LNCaP clone FGC (cell line): ENCODE data around the gene RBM12.
A peak's percentile ranks its signal among the peaks of the same experiment; 100 is the strongest.

Experiments
- DNase-seq: peaks from one replicate; pipeline ENCODE4 v3.0.0-alpha.2; 2011; ENCODE audit warnings: low read depth
- H3K4me3 ChIP-seq: 2 replicates; pipeline ENCODE4 v1.5.1; 2011; ENCODE audit warnings: mild to moderate bottlenecking, low read depth, low read length, control low read depth
- TF ChIP-seq, protein P1 (sequence below): IDR thresholded peaks from 2 replicates; pipeline ENCODE4 v1.5.1; 2012; ENCODE audit warnings: mild to moderate bottlenecking; ENCODE audit not compliant: control insufficient read depth, insufficient read depth; ENCODE audit errors: extremely low read depth

Gene RBM12

GRCh38 chr20:35702051-35702823 lies 37.5 kb upstream of the RBM12 start:
- DNase-seq, result no peak
- no peak overlapping the region for H3K4me3 ChIP-seq
- TF ChIP-seq, protein P1, sequence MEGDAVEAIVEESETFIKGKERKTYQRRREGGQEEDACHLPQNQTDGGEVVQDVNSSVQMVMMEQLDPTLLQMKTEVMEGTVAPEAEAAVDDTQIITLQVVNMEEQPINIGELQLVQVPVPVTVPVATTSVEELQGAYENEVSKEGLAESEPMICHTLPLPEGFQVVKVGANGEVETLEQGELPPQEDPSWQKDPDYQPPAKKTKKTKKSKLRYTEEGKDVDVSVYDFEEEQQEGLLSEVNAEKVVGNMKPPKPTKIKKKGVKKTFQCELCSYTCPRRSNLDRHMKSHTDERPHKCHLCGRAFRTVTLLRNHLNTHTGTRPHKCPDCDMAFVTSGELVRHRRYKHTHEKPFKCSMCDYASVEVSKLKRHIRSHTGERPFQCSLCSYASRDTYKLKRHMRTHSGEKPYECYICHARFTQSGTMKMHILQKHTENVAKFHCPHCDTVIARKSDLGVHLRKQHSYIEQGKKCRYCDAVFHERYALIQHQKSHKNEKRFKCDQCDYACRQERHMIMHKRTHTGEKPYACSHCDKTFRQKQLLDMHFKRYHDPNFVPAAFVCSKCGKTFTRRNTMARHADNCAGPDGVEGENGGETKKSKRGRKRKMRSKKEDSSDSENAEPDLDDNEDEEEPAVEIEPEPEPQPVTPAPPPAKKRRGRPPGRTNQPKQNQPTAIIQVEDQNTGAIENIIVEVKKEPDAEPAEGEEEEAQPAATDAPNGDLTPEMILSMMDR, result no peak

GRCh38 chr20:35700625-35701148 lies 36.0 kb upstream of the RBM12 start:
- DNase-seq, result no peak
- TF ChIP-seq, protein P1, result no peak
- peak overlapping the region; percentile 96 for H3K4me3 ChIP-seq

DNA sequence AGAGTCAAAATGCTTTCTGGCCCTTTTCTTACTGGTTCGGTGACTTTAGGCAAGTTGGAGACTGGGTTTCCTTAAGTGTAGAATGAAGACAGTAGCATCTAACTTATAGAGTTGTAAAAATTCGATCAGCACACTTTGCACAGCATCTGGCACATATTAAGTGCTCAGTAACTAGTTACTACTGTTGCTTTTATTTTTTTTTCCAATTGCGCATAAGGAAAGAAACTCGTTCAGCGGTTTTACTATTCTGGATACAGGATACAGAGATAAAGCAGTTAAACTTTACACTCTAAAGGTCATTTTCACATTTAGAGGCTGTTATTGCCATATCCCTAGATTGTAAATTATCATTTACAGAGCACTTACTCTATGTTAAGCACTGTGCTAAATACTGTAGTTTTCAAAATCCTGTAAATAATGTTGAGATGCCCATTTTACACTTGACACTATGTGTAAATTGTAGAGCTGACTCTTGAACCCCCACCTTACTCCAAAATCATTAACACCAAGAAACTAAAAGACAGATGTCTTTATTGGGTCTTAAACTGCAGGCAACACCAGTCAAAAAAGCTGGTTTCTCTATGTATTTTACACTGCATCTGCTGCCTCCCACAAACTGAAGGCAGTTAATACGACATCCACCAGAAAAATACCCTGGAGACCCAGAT lies 35.4 kb upstream of the RBM12 start:
- TF ChIP-seq, protein P1, result no peak
- H3K4me3 ChIP-seq, result peak overlapping the region; percentile 96
- no peak for DNase-seq

- peak within 1 kb of the TSS; percentile 96 for H3K4me3 ChIP-seq
- TF ChIP-seq, protein P1, result peak; percentile 35; the same call in 1 of the 2 replicates
- DNase-seq, result peak; percentile 36
These were observed 34.6 kb upstream of the RBM12 start, which contains the start of the genes NFS1 and ROMO1 for GRCh38 chr20:35699127-35699956. NFS1 (minus strand) TSS chr20:35699352; CDS start chr20:35699288, 64 bp downstream. ROMO1 (plus strand) TSS chr20:35699405; CDS start chr20:35699633, 228 bp downstream.

DNA sequence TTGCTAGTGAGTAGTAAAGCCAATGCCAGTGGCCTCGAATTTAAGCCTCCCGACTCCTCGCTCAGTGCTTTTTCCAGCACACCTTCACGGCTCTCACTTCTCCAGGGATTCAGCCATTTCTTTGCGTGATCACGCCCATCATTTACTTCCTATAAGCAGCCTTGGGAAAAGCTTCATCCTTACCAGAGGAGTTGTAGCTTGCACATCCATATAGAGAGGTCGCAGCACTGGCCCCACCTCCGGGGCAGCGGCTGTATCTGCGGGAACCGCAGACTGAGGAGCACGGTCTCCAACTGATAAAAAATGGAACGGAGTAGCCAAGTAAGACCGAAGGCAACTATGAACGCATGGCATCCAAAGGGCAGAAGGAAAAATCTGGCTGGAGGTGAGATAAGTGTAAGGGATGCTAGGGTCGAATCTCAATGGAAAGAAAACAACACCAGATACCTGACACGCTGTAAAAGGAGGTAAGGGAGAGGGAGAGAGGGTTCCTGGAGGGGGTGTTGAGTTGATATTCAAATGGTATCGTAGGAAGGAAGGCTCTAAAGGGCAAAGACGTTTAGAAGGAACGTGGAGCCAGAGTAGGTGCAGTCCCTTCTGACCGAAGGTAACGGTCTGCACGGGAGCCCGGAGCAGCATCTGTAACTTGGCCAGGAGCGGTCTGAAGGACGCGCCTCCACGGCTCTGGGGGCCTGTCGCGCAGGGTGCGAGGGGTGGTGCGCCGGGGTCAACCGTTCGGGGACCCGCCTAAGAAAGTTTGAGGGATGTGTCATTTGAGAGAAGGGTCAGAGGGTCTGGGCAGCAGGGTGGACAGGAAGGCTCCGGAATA lies 33.8 kb upstream of the RBM12 start:
- TF ChIP-seq, protein P1, result no peak
- peak overlapping the region; percentile 96 for H3K4me3 ChIP-seq
- no peak for DNase-seq
